ENCODE results near the gene TBC1D21. TPM values are rescaled to one million over a fixed set of nuclear protein-coding genes. Genes with fewer than 3 reads are reported as not detected.

Gene TBC1D21
- total RNA-seq, 1 experiment from 2014 or later, result not detected

DNA sequence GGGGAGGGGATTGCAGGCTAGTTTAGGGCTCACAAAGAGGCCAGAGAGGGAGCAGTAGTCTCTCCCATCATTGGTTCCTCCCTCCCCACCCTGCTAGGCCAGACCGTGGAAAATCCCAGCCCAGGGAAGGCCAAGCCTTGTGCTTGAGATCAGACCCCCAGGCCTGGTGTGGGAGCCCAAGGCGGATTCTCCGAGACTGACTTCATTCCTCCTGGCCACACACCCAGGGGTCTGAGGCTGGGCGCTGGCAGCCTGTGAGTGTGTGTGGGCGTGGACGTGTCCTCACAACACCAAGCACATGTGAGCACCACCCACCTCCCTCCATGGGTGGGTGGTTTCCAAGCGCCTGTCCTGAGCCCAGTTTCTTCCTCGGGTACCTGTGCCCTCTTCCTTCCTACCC, 57.0 kb downstream of the TBC1D21 start:
- TF ChIP-seq, protein P1, sequence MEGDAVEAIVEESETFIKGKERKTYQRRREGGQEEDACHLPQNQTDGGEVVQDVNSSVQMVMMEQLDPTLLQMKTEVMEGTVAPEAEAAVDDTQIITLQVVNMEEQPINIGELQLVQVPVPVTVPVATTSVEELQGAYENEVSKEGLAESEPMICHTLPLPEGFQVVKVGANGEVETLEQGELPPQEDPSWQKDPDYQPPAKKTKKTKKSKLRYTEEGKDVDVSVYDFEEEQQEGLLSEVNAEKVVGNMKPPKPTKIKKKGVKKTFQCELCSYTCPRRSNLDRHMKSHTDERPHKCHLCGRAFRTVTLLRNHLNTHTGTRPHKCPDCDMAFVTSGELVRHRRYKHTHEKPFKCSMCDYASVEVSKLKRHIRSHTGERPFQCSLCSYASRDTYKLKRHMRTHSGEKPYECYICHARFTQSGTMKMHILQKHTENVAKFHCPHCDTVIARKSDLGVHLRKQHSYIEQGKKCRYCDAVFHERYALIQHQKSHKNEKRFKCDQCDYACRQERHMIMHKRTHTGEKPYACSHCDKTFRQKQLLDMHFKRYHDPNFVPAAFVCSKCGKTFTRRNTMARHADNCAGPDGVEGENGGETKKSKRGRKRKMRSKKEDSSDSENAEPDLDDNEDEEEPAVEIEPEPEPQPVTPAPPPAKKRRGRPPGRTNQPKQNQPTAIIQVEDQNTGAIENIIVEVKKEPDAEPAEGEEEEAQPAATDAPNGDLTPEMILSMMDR (conservative IDR thresholded peaks at IDR 0.05; ENCODE audit: low read depth, low read length), result no peak
- TF ChIP-seq EZH2 (IDR thresholded peaks at IDR 0.05; ENCODE audit: borderline replicate concordance, low read depth, low read length, poor library complexity, severe bottlenecking), result no peak
- no peaks in the 10 kb centered on the region for H3K27me3 ChIP-seq (replicated peaks; ENCODE audit: insufficient read depth, low read depth, low read length, poor library complexity)
- H3K27ac ChIP-seq (ENCODE audit: low read depth, low read length, poor library complexity, severe bottlenecking), result no peak overlapping the region
- no peaks in the 10 kb centered on the region for H3K9me3 ChIP-seq (ENCODE audit: low read depth, low read length, poor library complexity, severe bottlenecking)
- no peak overlapping the region for H3K4me3 ChIP-seq (ENCODE audit: low read depth, low read length, poor library complexity, severe bottlenecking)
- BruUV-seq (replicated peaks), result no TSS peak
- peaks cover 15% of the 10 kb centered on the region for H3K36me3 ChIP-seq (ENCODE audit: insufficient read depth, low read length, poor library complexity, severe bottlenecking)
- CTCF ChIA-PET, result no interaction called here
- no peak for DNase-seq (ENCODE audit: low spot score)
- POLR2A ChIA-PET (ENCODE audit: low non-redundant PET), result no interaction called here
- intact Hi-C loops (cut with micrococcal nuclease; ENCODE audit: unreplicated experiment), result no loop called here
- H3K4me1 ChIP-seq (ENCODE audit: insufficient read depth, low read length, poor library complexity, severe bottlenecking), result peaks cover 17% of the 10 kb centered on the region

DNA sequence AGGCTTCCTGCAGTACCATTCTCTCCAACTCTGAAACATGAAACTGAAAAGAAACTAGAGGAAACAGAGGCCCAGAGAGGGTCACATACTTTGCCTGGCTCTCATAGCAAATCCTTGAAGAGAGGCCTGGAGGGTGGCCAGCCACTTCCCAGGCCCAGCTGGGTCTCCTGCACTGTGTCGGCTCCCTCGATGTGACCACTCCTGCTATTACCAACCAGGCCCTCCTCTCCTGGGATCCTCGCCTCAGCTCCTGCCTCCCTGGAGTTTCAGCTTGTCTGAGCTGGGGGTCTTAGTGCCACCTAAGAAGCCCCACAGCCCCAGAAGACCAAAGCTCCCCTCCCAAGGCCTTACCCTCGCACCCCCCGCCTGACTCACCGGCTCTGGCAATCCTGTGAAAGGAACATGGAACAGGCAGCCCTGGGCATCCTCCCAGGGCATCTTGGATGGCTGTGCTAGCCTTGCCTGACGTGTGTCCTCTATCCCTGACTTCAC, 57.5 kb downstream of the TBC1D21 start:
- DNase-seq (ENCODE audit: low spot score), result no peak
- ChIA-PET POLR2A (ENCODE audit: low non-redundant PET) (no interaction called here), CTCF (no interaction called here)
- H3K9me3 ChIP-seq (ENCODE audit: low read depth, low read length, poor library complexity, severe bottlenecking), result no peaks in the 10 kb centered on the region
- H3K4me1 ChIP-seq (ENCODE audit: insufficient read depth, low read length, poor library complexity, severe bottlenecking), result peaks cover 15% of the 10 kb centered on the region
- no peak overlapping the region for H3K27ac ChIP-seq (ENCODE audit: low read depth, low read length, poor library complexity, severe bottlenecking)
- H3K36me3 ChIP-seq (ENCODE audit: insufficient read depth, low read length, poor library complexity, severe bottlenecking), result peaks cover 15% of the 10 kb centered on the region
- TF ChIP-seq, protein P1 (conservative IDR thresholded peaks at IDR 0.05; ENCODE audit: low read depth, low read length), result no peak
- TF ChIP-seq EZH2 (IDR thresholded peaks at IDR 0.05; ENCODE audit: borderline replicate concordance, low read depth, low read length, poor library complexity, severe bottlenecking), result no peak
- H3K4me3 ChIP-seq (ENCODE audit: low read depth, low read length, poor library complexity, severe bottlenecking), result no peak overlapping the region
- no TSS peak for BruUV-seq (replicated peaks)
- H3K27me3 ChIP-seq (replicated peaks; ENCODE audit: insufficient read depth, low read depth, low read length, poor library complexity), result no peaks in the 10 kb centered on the region
- intact Hi-C loops (cut with micrococcal nuclease; ENCODE audit: unreplicated experiment), result no loop called here

DNA sequence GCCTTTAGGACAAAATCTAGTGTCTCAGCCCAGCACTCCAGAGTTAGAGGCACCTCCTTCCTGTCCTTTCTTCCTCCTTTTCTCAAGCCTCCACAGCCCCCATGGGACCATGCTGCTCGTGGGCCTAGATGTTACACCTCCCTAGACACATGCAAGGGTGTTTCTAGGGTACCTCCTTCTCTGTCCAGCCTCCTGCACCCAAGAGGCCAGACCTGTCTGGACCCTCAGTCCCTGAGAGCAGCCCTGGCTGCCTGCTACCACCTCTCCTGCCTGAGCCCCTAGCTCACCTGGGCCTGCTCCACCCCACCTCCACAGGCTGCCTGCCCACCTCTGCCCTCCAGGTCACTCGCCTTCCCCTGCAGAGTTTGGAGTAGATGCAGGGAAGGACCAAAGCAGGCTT, 58.1 kb downstream of the TBC1D21 start:
- Histone ChIP-seq H3K9me3 (ENCODE audit: low read depth, low read length, poor library complexity, severe bottlenecking) (no peaks in the 10 kb centered on the region), H3K4me3 (ENCODE audit: low read depth, low read length, poor library complexity, severe bottlenecking) (no peak overlapping the region), H3K4me1 (ENCODE audit: insufficient read depth, low read length, poor library complexity, severe bottlenecking) (peaks cover 20% of the 10 kb centered on the region), H3K36me3 (ENCODE audit: insufficient read depth, low read length, poor library complexity, severe bottlenecking) (peaks cover 15% of the 10 kb centered on the region), H3K27ac (ENCODE audit: low read depth, low read length, poor library complexity, severe bottlenecking) (no peak overlapping the region), H3K27me3 (replicated peaks; ENCODE audit: insufficient read depth, low read depth, low read length, poor library complexity) (no peaks in the 10 kb centered on the region)
- intact Hi-C loops (cut with micrococcal nuclease; ENCODE audit: unreplicated experiment), result no loop called here
- ChIA-PET POLR2A (ENCODE audit: low non-redundant PET) (no interaction called here), CTCF (no interaction called here)
- no peak for TF ChIP-seq EZH2 (IDR thresholded peaks at IDR 0.05; ENCODE audit: borderline replicate concordance, low read depth, low read length, poor library complexity, severe bottlenecking)
- TF ChIP-seq, protein P1 (conservative IDR thresholded peaks at IDR 0.05; ENCODE audit: low read depth, low read length), result no peak
- BruUV-seq (replicated peaks), result no TSS peak
- no peak for DNase-seq (ENCODE audit: low spot score)

Measured in A673 (cell line).